NT2/D1 (cell line): ENCODE measurements around the gene BTBD18.

Experiments
- DNase-seq: peaks from one replicate; pipeline ENCODE4 v3.0.0-alpha.2; 2011; ENCODE audit warnings: low read depth, low spot score
- H3K27me3 ChIP-seq: 2 replicates; pipeline ENCODE4 v1.6.0; 2011; ENCODE audit warnings: mild to moderate bottlenecking; ENCODE audit not compliant: insufficient read length, insufficient read depth
- H3K36me3 ChIP-seq: 2 replicates; pipeline ENCODE4 v1.6.1; 2011; ENCODE audit warnings: mild to moderate bottlenecking, low read length, mixed read lengths; ENCODE audit not compliant: insufficient read depth, insufficient read length
- H3K4me1 ChIP-seq: 2 replicates; pipeline ENCODE4 v1.5.1; 2011; ENCODE audit not compliant: insufficient read depth, insufficient read length
- H3K4me3 ChIP-seq: 2 replicates; pipeline ENCODE4 v1.5.1; 2011; ENCODE audit warnings: low read depth; ENCODE audit not compliant: insufficient read length
- H3K9ac ChIP-seq: 2 replicates; pipeline ENCODE4 v1.6.0; 2011; ENCODE audit warnings: low read depth; ENCODE audit not compliant: insufficient read length
- H3K9me3 ChIP-seq: 2 replicates; pipeline ENCODE4 v1.5.1; 2011; ENCODE audit warnings: mild to moderate bottlenecking, low read length; ENCODE audit not compliant: insufficient read depth
- SUZ12 ChIP-seq: IDR thresholded peaks from 2 replicates; pipeline ENCODE4 v1.6.1; 2011; ENCODE audit not compliant: insufficient read length, insufficient read depth; ENCODE audit errors: extremely low read depth
- YY1 ChIP-seq: IDR thresholded peaks from 2 replicates; pipeline ENCODE4 v1.6.1; 2011; ENCODE audit not compliant: insufficient read length, insufficient read depth
- ZNF274 ChIP-seq: IDR thresholded peaks from 2 replicates; pipeline ENCODE4 v1.6.1; 2011; ENCODE audit warnings: mild to moderate bottlenecking, low read depth, low read length

The BTBD18 gene

GRCh38 chr11:57773026-57773598, 21.5 kb upstream of the BTBD18 start:
- DNase-seq = no peak

GRCh38 chr11:57772562-57772961, 20.9 kb upstream of the BTBD18 start:
- TF ChIP-seq YY1 (no peak), ZNF274 (no peak), SUZ12 (no peak)
- DNase-seq = no peak
- peaks cover 15% of the 10 kb centered on the region for H3K36me3 ChIP-seq
- no peaks in the 10 kb centered on the region for H3K9me3 ChIP-seq
- no peak overlapping the region for H3K9ac ChIP-seq
- H3K4me3 ChIP-seq = no peak overlapping the region
- H3K4me1 ChIP-seq = no peaks in the 10 kb centered on the region
- no peaks in the 10 kb centered on the region for H3K27me3 ChIP-seq

More at GRCh38 chr11:57773026-57773598, 21.5 kb upstream of the BTBD18 start:
- Histone ChIP-seq H3K27me3 (no peaks in the 10 kb centered on the region), H3K4me1 (no peaks in the 10 kb centered on the region), H3K4me3 (no peak overlapping the region), H3K36me3 (peaks cover 15% of the 10 kb centered on the region), H3K9me3 (no peaks in the 10 kb centered on the region), H3K9ac (no peak overlapping the region)
- TF ChIP-seq YY1 (no peak), ZNF274 (no peak), SUZ12 (no peak)

- Histone ChIP-seq H3K4me1 (no peaks in the 10 kb centered on the region), H3K9me3 (no peaks in the 10 kb centered on the region), H3K9ac (no peak overlapping the region), H3K27me3 (no peaks in the 10 kb centered on the region), H3K4me3 (no peak overlapping the region), H3K36me3 (peaks cover 24% of the 10 kb centered on the region)
- TF ChIP-seq YY1 = no peak
- no peak for TF ChIP-seq ZNF274
- no peak for TF ChIP-seq SUZ12
- DNase-seq = no peak
Measured at GRCh38 chr11:57771365-57771764, 19.7 kb upstream of the BTBD18 start.

DNA sequence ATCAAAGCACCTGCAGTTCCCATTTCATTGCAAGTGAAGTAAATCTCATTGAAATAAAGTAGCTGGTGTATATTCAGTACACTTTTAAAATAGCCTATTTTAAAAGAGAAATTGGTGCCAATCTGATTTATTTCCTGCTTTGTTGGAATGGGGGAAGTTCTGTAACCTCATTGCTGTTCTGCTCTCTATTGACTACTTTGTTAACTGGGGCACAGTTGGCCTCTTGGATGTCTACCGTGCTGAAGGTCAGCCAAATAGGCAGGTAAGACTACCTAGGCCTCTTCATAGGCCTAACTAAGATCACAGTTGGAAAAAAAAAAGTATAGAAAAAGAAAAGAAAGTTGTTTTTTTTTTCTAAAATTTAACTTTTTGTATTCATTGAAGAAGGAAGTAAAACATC, 19.2 kb upstream of the BTBD18 start:
- Histone ChIP-seq H3K36me3 (peaks cover 27% of the 10 kb centered on the region), H3K4me1 (no peaks in the 10 kb centered on the region), H3K9me3 (no peaks in the 10 kb centered on the region), H3K9ac (no peak overlapping the region), H3K4me3 (no peak overlapping the region), H3K27me3 (no peaks in the 10 kb centered on the region)
- TF ChIP-seq ZNF274 (no peak), YY1 (no peak), SUZ12 (no peak)
- DNase-seq = no peak

DNA sequence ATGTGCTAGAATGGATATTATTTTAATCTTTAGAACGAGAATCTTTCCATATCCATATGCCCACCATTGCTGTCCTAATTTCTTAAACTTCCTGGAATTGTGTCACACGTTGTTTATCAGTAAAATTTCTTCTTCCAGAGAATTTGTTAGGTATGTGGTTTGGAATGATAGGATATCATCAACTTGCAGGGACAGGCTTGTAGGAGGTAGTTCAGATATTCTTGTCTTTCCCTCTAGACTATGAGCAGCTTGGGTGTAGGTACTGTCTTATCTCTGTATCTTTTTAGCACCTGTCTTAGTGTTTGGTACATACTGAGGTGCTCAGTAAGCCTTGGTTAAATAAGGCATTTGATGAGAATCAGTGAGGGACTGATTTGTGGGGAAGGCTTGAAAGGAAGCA, 13.4 kb upstream of the BTBD18 start:
- Histone ChIP-seq H3K27me3 (no peaks in the 10 kb centered on the region), H3K4me3 (no peak overlapping the region), H3K9me3 (no peaks in the 10 kb centered on the region), H3K4me1 (peaks cover 5% of the 10 kb centered on the region), H3K36me3 (peaks cover 23% of the 10 kb centered on the region), H3K9ac (no peak overlapping the region)
- no peak for DNase-seq
- TF ChIP-seq YY1 = no peak
- no peak for TF ChIP-seq SUZ12
- TF ChIP-seq ZNF274 = no peak

- H3K4me3 ChIP-seq = peak overlapping the region; percentile 60
- TF ChIP-seq YY1 (no peak), ZNF274 (no peak), SUZ12 (no peak)
- no peaks in the 10 kb centered on the region for H3K27me3 ChIP-seq
- DNase-seq = no peak
- H3K9me3 ChIP-seq = no peaks in the 10 kb centered on the region
- H3K9ac ChIP-seq = peak overlapping the region; percentile 12
- H3K4me1 ChIP-seq = peaks cover 5% of the 10 kb centered on the region
- peaks cover 23% of the 10 kb centered on the region for H3K36me3 ChIP-seq
Measured at GRCh38 chr11:57764566-57764965, 12.9 kb upstream of the BTBD18 start.

DNA sequence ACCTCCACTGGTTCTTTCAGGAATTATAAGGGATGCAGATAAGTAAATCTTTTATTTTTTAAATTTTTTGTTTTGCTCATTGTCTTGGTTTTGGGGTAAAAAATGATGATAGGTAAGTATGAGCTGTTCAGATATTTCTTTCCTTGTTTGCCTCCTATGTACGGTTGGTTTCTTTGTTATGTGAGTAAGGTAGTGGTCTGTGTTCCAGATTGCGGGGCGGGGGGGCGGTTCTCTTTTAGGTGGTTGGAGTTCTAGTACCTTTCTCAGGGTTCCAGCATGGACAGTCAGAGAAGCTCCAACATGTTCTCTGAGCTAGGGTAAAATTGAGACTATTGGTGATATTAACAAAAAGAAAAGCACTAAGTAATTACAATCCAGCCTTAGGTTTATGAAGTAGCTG, 12.4 kb upstream of the BTBD18 start:
- H3K9me3 ChIP-seq = no peaks in the 10 kb centered on the region
- peaks cover 23% of the 10 kb centered on the region for H3K36me3 ChIP-seq
- peak overlapping the region; percentile 12 for H3K9ac ChIP-seq

More for the DNA sequence above, 12.4 kb upstream of the BTBD18 start:
- TF ChIP-seq SUZ12 (no peak), YY1 (no peak), ZNF274 (no peak)
- no peak for DNase-seq
- Histone ChIP-seq H3K4me3 (peak overlapping the region; percentile 60), H3K4me1 (peaks cover 5% of the 10 kb centered on the region), H3K27me3 (no peaks in the 10 kb centered on the region)
